HCT116 (cell line): ENCODE data around the gene SCNN1B.

Experiments
- CTCF ChIP-seq, 3 experiments: fragments of 200-600 bp in 1 of 3; sonication (generic) in 1 of 3; IDR thresholded peaks in 2 of 3; conservative IDR thresholded peaks in 1 of 3; 2 replicates each; pipeline ENCODE4 v1.5.1; 2012 to 2017; ENCODE audit warnings: low read depth in 2 of 3, low read length in 2 of 3, antibody characterized with exemption in 1 of 3, borderline replicate concordance in 1 of 3, control low read depth in 1 of 3, mild to moderate bottlenecking in 1 of 3, mixed read lengths in 1 of 3, mixed run types in 1 of 3, moderate library complexity in 1 of 3; ENCODE audit not compliant: insufficient read depth in 1 of 3
- EZH2phosphoT487 ChIP-seq: fragments of 200-600 bp; IDR thresholded peaks from 2 replicates; pipeline ENCODE4 v1.6.1; 2018; ENCODE audit warnings: antibody characterized with exemption, borderline replicate concordance
- FOSL1 ChIP-seq: IDR thresholded peaks from 2 replicates; pipeline ENCODE4 v1.6.1; 2012; ENCODE audit warnings: low read depth
- MAX ChIP-seq: IDR thresholded peaks from 2 replicates; pipeline ENCODE4 v1.6.1; 2012
- POLR2A ChIP-seq: IDR thresholded peaks from 2 replicates; pipeline ENCODE4 v1.7.0; 2011; ENCODE audit warnings: borderline replicate concordance; ENCODE audit not compliant: insufficient read depth, insufficient read length; ENCODE audit errors: extremely low read depth
- POLR2AphosphoS5 ChIP-seq: IDR thresholded peaks from 2 replicates; pipeline ENCODE4 v1.6.1; 2011; ENCODE audit warnings: mild to moderate bottlenecking, low read depth, low read length, moderate library complexity
- REST ChIP-seq: IDR thresholded peaks from 2 replicates; pipeline ENCODE4 v1.6.1; 2012; ENCODE audit warnings: low read depth
- SP1 ChIP-seq: IDR thresholded peaks from 2 replicates; pipeline ENCODE4 v1.6.1; 2012; ENCODE audit warnings: low read depth
- SRF ChIP-seq: IDR thresholded peaks from 2 replicates; pipeline ENCODE4 v1.6.1; 2012; ENCODE audit warnings: low read depth
- YY1 ChIP-seq: IDR thresholded peaks from 2 replicates; pipeline ENCODE4 v1.6.1; 2011; ENCODE audit warnings: low read length, low read depth, moderate library complexity, mild to moderate bottlenecking; ENCODE audit not compliant: insufficient replicate concordance; ENCODE audit errors: extremely low read depth

- no peak for TF ChIP-seq SRF
- no peak for TF ChIP-seq SP1
- no peak for TF ChIP-seq CTCF (IDR thresholded peaks at IDR 0.05 in 2 of 3, conservative IDR thresholded peaks at IDR 0.05 in 1 of 3; ENCODE audit: borderline replicate concordance in 1 of 3, insufficient read depth in 1 of 3, low read depth in 2 of 3, low read length in 2 of 3)
- TF ChIP-seq YY1, result no peak
- TF ChIP-seq EZH2phosphoT487, result no peak
- no peak for TF ChIP-seq REST
- TF ChIP-seq POLR2AphosphoS5, result no peak
- no peak for TF ChIP-seq POLR2A
- TF ChIP-seq MAX, result no peak
- TF ChIP-seq FOSL1, result no peak
These were observed 114.7 kb downstream of the SCNN1B start for GRCh38 chr16:23416816-23417215.
